ENCODE results near the gene PARVG. TPM values are rescaled to one million over a fixed set of nuclear protein-coding genes. Genes with fewer than 3 reads are reported as not detected.
A peak's percentile ranks its signal among the peaks of the same experiment; 100 is the strongest.

The PARVG gene
- total RNA-seq, 1 experiment from 2014 or later: 13.9 TPM

DNA sequence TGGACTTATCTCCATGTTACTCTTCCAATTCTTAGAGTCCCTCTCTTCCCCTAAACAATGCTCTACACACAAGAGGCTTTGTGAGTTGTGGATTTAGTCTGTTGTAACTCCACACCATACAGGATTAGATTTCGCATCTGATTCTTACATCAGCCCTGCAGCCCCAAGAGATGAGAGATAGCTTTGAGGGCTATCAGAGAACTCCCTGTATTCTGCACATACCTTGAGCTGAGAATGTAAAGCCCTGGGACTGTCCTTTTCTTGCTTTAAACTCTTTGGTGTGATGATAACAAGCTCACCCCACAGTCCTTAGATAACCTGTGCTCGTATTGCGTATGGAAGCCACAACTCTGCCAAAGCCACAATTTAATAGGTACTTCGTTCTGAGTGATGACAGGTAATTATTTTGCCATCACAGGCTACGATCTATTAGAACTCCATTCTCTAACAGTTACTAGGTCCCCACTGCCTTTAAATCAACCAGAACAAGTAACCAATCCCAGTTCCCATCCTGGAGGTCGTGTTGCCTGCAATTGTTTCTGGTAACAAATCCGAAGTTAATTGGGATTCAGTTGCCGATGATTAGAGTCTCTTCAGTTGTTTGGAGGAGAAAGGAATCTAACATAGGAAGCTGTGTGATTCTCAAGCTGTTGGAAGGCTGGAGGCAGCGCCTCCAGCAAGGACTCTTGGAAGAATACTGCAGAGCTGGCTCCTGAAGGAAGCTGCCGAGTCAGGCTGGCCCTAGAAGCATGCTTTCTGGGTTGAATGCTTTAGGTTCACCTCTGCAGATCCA lies 1.3 kb upstream of the PARVG start:
- no peaks in the 10 kb centered on the region for H3K9me3 ChIP-seq (ENCODE audit: low read depth, low read length, poor library complexity, severe bottlenecking)
- intact Hi-C loops (cut with micrococcal nuclease; ENCODE audit: unreplicated experiment): no loop called here
- H3K4me3 ChIP-seq (ENCODE audit: low read depth, low read length, poor library complexity, severe bottlenecking): no peak overlapping the region
- no peaks in the 10 kb centered on the region for H3K27me3 ChIP-seq (replicated peaks; ENCODE audit: insufficient read depth, low read depth, low read length, poor library complexity)
- no TSS peak for BruUV-seq (replicated peaks)
- no peak for DNase-seq (ENCODE audit: low spot score)
- no peaks in the 10 kb centered on the region for H3K36me3 ChIP-seq (ENCODE audit: insufficient read depth, low read length, poor library complexity, severe bottlenecking)
- ChIA-PET CTCF (no interaction called here), POLR2A (ENCODE audit: low non-redundant PET) (no interaction called here)
- H3K4me1 ChIP-seq (ENCODE audit: insufficient read depth, low read length, poor library complexity, severe bottlenecking): peaks cover 13% of the 10 kb centered on the region
- no peak overlapping the region for H3K27ac ChIP-seq (ENCODE audit: low read depth, low read length, poor library complexity, severe bottlenecking)
- TF ChIP-seq EZH2 (IDR thresholded peaks at IDR 0.05; ENCODE audit: borderline replicate concordance, low read depth, low read length, poor library complexity, severe bottlenecking): no peak
- TF ChIP-seq, protein P1, sequence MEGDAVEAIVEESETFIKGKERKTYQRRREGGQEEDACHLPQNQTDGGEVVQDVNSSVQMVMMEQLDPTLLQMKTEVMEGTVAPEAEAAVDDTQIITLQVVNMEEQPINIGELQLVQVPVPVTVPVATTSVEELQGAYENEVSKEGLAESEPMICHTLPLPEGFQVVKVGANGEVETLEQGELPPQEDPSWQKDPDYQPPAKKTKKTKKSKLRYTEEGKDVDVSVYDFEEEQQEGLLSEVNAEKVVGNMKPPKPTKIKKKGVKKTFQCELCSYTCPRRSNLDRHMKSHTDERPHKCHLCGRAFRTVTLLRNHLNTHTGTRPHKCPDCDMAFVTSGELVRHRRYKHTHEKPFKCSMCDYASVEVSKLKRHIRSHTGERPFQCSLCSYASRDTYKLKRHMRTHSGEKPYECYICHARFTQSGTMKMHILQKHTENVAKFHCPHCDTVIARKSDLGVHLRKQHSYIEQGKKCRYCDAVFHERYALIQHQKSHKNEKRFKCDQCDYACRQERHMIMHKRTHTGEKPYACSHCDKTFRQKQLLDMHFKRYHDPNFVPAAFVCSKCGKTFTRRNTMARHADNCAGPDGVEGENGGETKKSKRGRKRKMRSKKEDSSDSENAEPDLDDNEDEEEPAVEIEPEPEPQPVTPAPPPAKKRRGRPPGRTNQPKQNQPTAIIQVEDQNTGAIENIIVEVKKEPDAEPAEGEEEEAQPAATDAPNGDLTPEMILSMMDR (conservative IDR thresholded peaks at IDR 0.05; ENCODE audit: low read depth, low read length): no peak

DNA sequence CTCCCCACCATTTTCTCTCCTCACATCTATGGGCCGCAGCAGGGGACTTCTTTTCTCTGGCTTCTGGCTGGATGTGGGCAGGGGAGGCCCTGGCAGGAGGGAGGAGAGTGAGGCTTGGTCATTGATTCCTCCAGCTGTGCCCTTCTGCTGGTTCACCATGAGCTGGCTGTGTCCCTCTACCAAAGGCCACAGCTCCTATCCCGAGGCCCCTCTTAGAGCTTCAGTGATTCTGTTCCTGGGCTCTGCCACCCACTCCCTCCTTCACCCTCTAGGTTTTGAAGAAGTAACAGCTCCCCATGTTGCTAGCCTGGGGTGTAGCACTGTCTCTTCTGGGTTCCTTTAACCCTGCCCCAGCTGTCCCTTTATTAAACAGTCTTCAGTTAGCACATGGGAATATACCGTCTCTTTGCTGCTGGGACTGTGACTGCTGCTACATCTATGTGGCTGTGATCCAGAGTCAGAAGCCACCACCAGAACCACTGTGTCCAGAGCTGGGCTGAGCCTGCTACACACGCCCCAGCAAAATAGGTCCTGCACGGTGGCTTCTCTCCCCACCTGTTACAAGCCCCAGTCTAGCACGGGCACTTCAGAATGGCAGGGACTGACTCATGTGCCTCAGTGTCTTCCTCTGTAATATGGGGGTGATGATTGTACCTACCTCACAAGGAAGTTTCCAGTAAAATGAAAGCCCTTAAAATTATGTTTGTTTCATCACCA lies 578 bp upstream of the PARVG start:
- ChIA-PET CTCF (no interaction called here), POLR2A (ENCODE audit: low non-redundant PET) (no interaction called here)
- Histone ChIP-seq H3K4me1 (ENCODE audit: insufficient read depth, low read length, poor library complexity, severe bottlenecking) (peaks cover 13% of the 10 kb centered on the region), H3K9me3 (ENCODE audit: low read depth, low read length, poor library complexity, severe bottlenecking) (no peaks in the 10 kb centered on the region), H3K27me3 (replicated peaks; ENCODE audit: insufficient read depth, low read depth, low read length, poor library complexity) (no peaks in the 10 kb centered on the region), H3K4me3 (ENCODE audit: low read depth, low read length, poor library complexity, severe bottlenecking) (no peak overlapping the region), H3K27ac (ENCODE audit: low read depth, low read length, poor library complexity, severe bottlenecking) (no peak overlapping the region), H3K36me3 (ENCODE audit: insufficient read depth, low read length, poor library complexity, severe bottlenecking) (no peaks in the 10 kb centered on the region)
- DNase-seq (ENCODE audit: low spot score): no peak
- no TSS peak for BruUV-seq (replicated peaks)
- intact Hi-C loops (cut with micrococcal nuclease; ENCODE audit: unreplicated experiment): no loop called here
- TF ChIP-seq EZH2 (IDR thresholded peaks at IDR 0.05; ENCODE audit: borderline replicate concordance, low read depth, low read length, poor library complexity, severe bottlenecking): no peak
- TF ChIP-seq, protein P1 (conservative IDR thresholded peaks at IDR 0.05; ENCODE audit: low read depth, low read length): no peak

DNA sequence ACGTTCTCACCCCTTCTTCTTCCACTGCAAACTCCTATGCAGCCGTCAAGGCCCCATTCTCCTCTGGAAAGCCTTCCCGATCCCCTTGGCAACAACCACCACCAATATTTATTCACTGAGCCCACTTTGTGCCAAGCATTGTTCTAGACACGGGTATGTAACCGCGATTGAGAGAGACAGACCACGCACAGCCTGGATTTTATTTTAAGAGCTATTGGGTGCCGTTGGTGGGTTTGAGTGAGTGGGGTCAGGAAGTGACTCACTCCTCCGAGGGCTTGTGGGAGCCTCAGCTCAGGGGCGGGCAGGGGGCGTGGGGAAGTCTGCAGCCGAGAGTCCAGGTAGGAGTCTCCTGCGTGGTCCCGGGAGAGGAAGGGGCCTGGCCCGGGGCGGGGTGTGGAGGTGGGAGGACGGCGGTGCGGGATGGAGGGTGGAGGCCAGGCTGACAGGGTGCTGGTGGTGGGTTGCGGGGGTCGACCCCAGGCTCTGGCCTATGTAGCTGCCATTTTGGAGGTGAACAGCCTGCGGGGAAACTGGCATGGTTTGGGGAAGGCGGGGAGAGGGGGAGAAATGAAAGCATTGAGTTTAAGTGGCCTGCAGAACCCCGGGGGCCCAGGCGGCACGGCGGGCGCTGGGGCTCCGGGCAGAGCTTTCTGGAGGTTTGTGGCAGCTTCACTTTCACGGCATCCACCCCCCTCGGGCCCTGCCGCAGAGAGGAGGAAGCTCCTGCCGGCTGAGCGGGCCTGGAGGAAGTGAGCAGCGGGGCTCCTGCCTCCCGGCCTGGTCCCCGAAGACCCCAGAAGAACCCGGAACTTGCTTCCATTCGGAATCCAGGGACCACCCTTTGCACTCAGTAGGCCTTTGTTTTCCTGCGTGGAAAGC lies 547 bp downstream of the PARVG start:
- Histone ChIP-seq H3K27ac (ENCODE audit: low read depth, low read length, poor library complexity, severe bottlenecking) (peak overlapping the region; percentile 47), H3K36me3 (ENCODE audit: insufficient read depth, low read length, poor library complexity, severe bottlenecking) (no peaks in the 10 kb centered on the region), H3K4me3 (ENCODE audit: low read depth, low read length, poor library complexity, severe bottlenecking) (peak overlapping the region; percentile 35), H3K4me1 (ENCODE audit: insufficient read depth, low read length, poor library complexity, severe bottlenecking) (peaks cover 13% of the 10 kb centered on the region), H3K27me3 (replicated peaks; ENCODE audit: insufficient read depth, low read depth, low read length, poor library complexity) (no peaks in the 10 kb centered on the region), H3K9me3 (ENCODE audit: low read depth, low read length, poor library complexity, severe bottlenecking) (no peaks in the 10 kb centered on the region)
- ChIA-PET CTCF (interaction anchor here (0.6 to 0.7 kb wide), 2 partner anchors 100 to 1148 kb away, joined by 4 read pairs; no protein-coding TSS in a partner anchor), POLR2A (ENCODE audit: low non-redundant PET) (no interaction called here)
- DNase-seq (ENCODE audit: low spot score): peak; percentile 56
- no TSS peak for BruUV-seq (replicated peaks)
- intact Hi-C loops (cut with micrococcal nuclease; ENCODE audit: unreplicated experiment): no loop called here
- TF ChIP-seq, protein P1 (conservative IDR thresholded peaks at IDR 0.05; ENCODE audit: low read depth, low read length): no peak
- TF ChIP-seq EZH2 (IDR thresholded peaks at IDR 0.05; ENCODE audit: borderline replicate concordance, low read depth, low read length, poor library complexity, severe bottlenecking): no peak

Measured in A673 (cell line).